HepG2 (cell line): Measurements from ENCODE around the gene GCNT2. TPM values are rescaled to one million over a fixed set of nuclear protein-coding genes. Genes with fewer than 3 reads are reported as not detected.

ENCODE experiments used
- AGO2 ChIP-seq: fragments of 200-400 bp; formaldehyde crosslinking; optimal IDR thresholded peaks from 2 replicates; pipeline ENCODE3; 2017; ENCODE audit warnings: mild to moderate bottlenecking, low read depth, low read length, moderate library complexity
- AHDC1 ChIP-seq: sonication (generic); formaldehyde crosslinking; IDR thresholded peaks from 2 replicates; pipeline ENCODE4 v1.5.1; 2020; ENCODE audit warnings: mild to moderate bottlenecking, missing genetic modification reagents, borderline replicate concordance
- BHLHE40 ChIP-seq: IDR thresholded peaks from 2 replicates; pipeline ENCODE4 v1.6.1; 2011; ENCODE audit warnings: low read length, improper control_type of control experiment
- CEBPZ ChIP-seq: IDR thresholded peaks from 2 replicates; pipeline ENCODE4 v1.6.1; 2012; ENCODE audit warnings: low read length, improper control_type of control experiment
- DNMT3B ChIP-seq: conservative IDR thresholded peaks from 2 replicates; pipeline ENCODE4 v1.6.1; 2016; ENCODE audit warnings: missing biosample characterization, control low read depth
- FOXA1 ChIP-seq, 2 experiments: fragments of 450-650 bp in 1 of 2; sonication (generic) in 1 of 2; formaldehyde crosslinking in 1 of 2; IDR thresholded peaks; 2 replicates each; pipeline versions ENCODE4 v1.4.0 to v1.6.1; 2016 to 2020; ENCODE audit warnings: missing genetic modification reagents in 1 of 2
- HOMEZ ChIP-seq: IDR thresholded peaks from 2 replicates; pipeline ENCODE4 v1.6.1; 2016; ENCODE audit warnings: low read depth
- HOXA5 ChIP-seq: sonication (generic); formaldehyde crosslinking; IDR thresholded peaks from 2 replicates; pipeline ENCODE4 v1.4.0; 2020; ENCODE audit warnings: missing genetic modification reagents
- ISL2 ChIP-seq: sonication (generic); formaldehyde crosslinking; IDR thresholded peaks from 2 replicates; pipeline ENCODE4 v1.5.0; 2020; ENCODE audit warnings: missing genetic modification reagents
- MLLT10 ChIP-seq: sonication (generic); formaldehyde crosslinking; IDR thresholded peaks from 2 replicates; pipeline ENCODE4 v1.4.0; 2020; ENCODE audit warnings: missing genetic modification reagents
- TCF7 ChIP-seq: sonication (generic); IDR thresholded peaks from 2 replicates; pipeline ENCODE4 v1.6.1; 2016; ENCODE audit warnings: antibody characterized with exemption, low read depth
- TFDP2 ChIP-seq: sonication (generic); formaldehyde crosslinking; IDR thresholded peaks from 2 replicates; pipeline ENCODE4 v1.4.0; 2020; ENCODE audit warnings: missing genetic modification reagents
- TP53 ChIP-seq: sonication (generic); formaldehyde crosslinking; conservative IDR thresholded peaks from 2 replicates; pipeline ENCODE4 v1.4.0; 2020; ENCODE audit warnings: missing genetic modification reagents
- YEATS4 ChIP-seq: sonication (generic); formaldehyde crosslinking; IDR thresholded peaks from 2 replicates; pipeline ENCODE4 v1.4.0; 2020; ENCODE audit warnings: missing genetic modification reagents, borderline replicate concordance
- ZFY ChIP-seq: sonication (generic); formaldehyde crosslinking; IDR thresholded peaks from 2 replicates; pipeline ENCODE4 v1.4.0; 2020; ENCODE audit warnings: missing genetic modification reagents
- ZNF205 ChIP-seq: IDR thresholded peaks from 2 replicates; pipeline ENCODE4 v1.6.1; 2018; ENCODE audit warnings: missing biosample characterization, missing genetic modification reagents
- ZNF782 ChIP-seq: sonication (generic); formaldehyde crosslinking; IDR thresholded peaks from 2 replicates; pipeline ENCODE4 v1.4.0; 2020; ENCODE audit warnings: missing genetic modification reagents, mild to moderate bottlenecking, borderline replicate concordance
- polyA plus RNA-seq, 8 experiments: library from polyadenylated mRNA; depleted of rRNA in 3 of 8; stranded (reverse) in 7 of 8; unstranded in 1 of 8; fragments of >200 nt; fragmentation: Illumina TruSeq in 4 of 8; extraction: Trizol in 4 of 8; gene quantifications; 2 replicates each; pipeline versions ENCODE4 v1.2.1 to v1.2.3, GENCODE V29; 2011 to 2016; ENCODE audit warnings: low read depth in 4 of 8, missing spikeins in 1 of 8, mixed read lengths in 1 of 8; ENCODE audit not compliant: insufficient read depth in 1 of 8
- total RNA-seq, 5 experiments: library from RNA; depleted of rRNA; stranded (reverse); fragments of >200 nt; fragmentation: Illumina TruSeq; extraction: Trizol; gene quantifications; 2 replicates each; pipeline ENCODE4 v1.2.3, GENCODE V29; 2016; ENCODE audit warnings: low read depth in 1 of 5
- TF ChIP-seq, protein P1 (sequence below): fragments of 450-650 bp; IDR thresholded peaks from 2 replicates; pipeline ENCODE4 v1.6.1; 2016

GCNT2 gene
- total and polyA plus RNA-seq, 2 of the 13 experiments (the other 11 are each of a cell fraction or from before 2014, with no cell fraction given): 11.8 to 31.9 TPM

DNA sequence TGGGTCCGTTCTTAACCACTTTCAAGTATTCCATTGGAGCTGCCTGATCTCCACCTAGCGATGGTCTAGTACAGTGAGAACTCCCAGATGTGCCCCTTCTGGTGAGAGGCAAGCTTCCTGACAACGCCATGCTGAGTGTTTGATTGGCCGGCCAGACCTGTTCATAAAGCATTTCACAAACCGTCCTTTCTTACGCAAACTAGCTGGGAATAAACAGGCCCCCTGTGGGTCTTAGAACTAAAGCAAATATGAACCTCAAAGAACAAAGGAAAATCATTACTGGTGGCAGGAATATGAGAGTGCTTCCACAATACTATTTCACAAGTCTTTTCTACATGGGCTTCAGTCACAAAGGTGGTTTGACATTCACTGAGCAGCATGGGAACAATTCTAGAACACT, 15.6 kb upstream of the GCNT2 start (continued):
- no peak for TF ChIP-seq TFDP2
- peak; percentile 61 for TF ChIP-seq BHLHE40
- peak; percentile 87 for TF ChIP-seq HOMEZ (CRISPR knock-in tag)
- TF ChIP-seq FOXA1 (IDR thresholded peaks at IDR 0.05): peak; percentile 81
- peak; percentile 94 for TF ChIP-seq FOXA1 (CRISPR knock-in tag; IDR thresholded peaks at IDR 0.05)
- TF ChIP-seq ISL2 (CRISPR knock-in tag): peak; percentile 74
- TF ChIP-seq TCF7: peak; percentile 96
- no peak for TF ChIP-seq MLLT10 (CRISPR knock-in tag)
- no peak for TF ChIP-seq ZFY (CRISPR knock-in tag)
- TF ChIP-seq YEATS4 (CRISPR knock-in tag): 0 out of 2 replicates have a peak, but pooled peaks have one; percentile 30
- TF ChIP-seq HOXA5 (CRISPR knock-in tag): peak; percentile 81; the same call in 1 of the 2 replicates
- TF ChIP-seq ZNF782 (CRISPR knock-in tag): no peak
- no peak for TF ChIP-seq CEBPZ
- TF ChIP-seq, protein P1, sequence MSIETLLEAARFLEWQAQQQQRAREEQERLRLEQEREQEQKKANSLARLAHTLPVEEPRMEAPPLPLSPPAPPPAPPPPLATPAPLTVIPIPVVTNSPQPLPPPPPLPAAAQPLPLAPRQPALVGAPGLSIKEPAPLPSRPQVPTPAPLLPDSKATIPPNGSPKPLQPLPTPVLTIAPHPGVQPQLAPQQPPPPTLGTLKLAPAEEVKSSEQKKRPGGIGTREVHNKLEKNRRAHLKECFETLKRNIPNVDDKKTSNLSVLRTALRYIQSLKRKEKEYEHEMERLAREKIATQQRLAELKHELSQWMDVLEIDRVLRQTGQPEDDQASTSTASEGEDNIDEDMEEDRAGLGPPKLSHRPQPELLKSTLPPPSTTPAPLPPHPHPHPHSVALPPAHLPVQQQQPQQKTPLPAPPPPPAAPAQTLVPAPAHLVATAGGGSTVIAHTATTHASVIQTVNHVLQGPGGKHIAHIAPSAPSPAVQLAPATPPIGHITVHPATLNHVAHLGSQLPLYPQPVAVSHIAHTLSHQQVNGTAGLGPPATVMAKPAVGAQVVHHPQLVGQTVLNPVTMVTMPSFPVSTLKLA: no peak
- peak; percentile 89; the same call in 1 of the 2 replicates for TF ChIP-seq AHDC1
- TF ChIP-seq ZNF205 (CRISPR knock-in tag): peak; percentile 71; the same call in 1 of the 2 replicates
- TF ChIP-seq DNMT3B: peak; percentile 72; the same call in 1 of the 2 replicates
- no peak for TF ChIP-seq TP53 (CRISPR knock-in tag)
- no peak for TF ChIP-seq AGO2
